Kidney epithelial cell (primary cell): Measurements from ENCODE around the gene ANGPT4. TPM values are rescaled to one million over a fixed set of nuclear protein-coding genes. Genes with fewer than 3 reads are reported as not detected.
"Not testable (repeated sequence)": the region's sequence is repeated elsewhere in the genome, so short reads cannot be mapped to it uniquely, and the experiment has no call there.

Source experiments
- DNase-seq: peaks from one replicate; pipeline ENCODE4 v3.0.0-alpha.2; 2010; ENCODE audit warnings: low read depth
- H3K27me3 ChIP-seq: 2 replicates; pipeline ENCODE4 v1.6.0; 2011; ENCODE audit warnings: low read length; ENCODE audit not compliant: control insufficient read depth, insufficient read depth
- H3K36me3 ChIP-seq: 2 replicates; pipeline ENCODE4 v1.5.1; 2011; ENCODE audit warnings: low read length; ENCODE audit not compliant: control insufficient read depth, insufficient read depth
- H3K4me3 ChIP-seq: 2 replicates; pipeline ENCODE4 v1.5.1; 2011; ENCODE audit warnings: low read depth, mild to moderate bottlenecking, control low read depth, low read length
- CTCF ChIP-seq: IDR thresholded peaks from 2 replicates; pipeline ENCODE4 v1.5.1; 2011; ENCODE audit warnings: mild to moderate bottlenecking, moderate library complexity, low read length, control low read depth, inconsistent platforms; ENCODE audit not compliant: insufficient read depth, poor library complexity, severe bottlenecking
- total RNA-seq: library from RNA; depleted of rRNA; stranded (reverse); fragments of >200 nt; gene quantifications from 2 replicates; pipeline ENCODE4 v1.2.3, GENCODE V29; 2015

Gene ANGPT4
- total RNA-seq, 1 donor from 2014 or later: not detected

GRCh38 chr20:856361-856775, 59.8 kb downstream of the ANGPT4 start:
- no peak for TF ChIP-seq CTCF
- Histone ChIP-seq H3K4me3 (no peak overlapping the region), H3K27me3 (no peaks in the 10 kb centered on the region), H3K36me3 (no peaks in the 10 kb centered on the region)
- peak; percentile 90 for DNase-seq

- DNase-seq: no peak
- H3K4me3 ChIP-seq: no peak overlapping the region
Observed at GRCh38 chr20:855466-856360, 60.4 kb downstream of the ANGPT4 start.

DNA sequence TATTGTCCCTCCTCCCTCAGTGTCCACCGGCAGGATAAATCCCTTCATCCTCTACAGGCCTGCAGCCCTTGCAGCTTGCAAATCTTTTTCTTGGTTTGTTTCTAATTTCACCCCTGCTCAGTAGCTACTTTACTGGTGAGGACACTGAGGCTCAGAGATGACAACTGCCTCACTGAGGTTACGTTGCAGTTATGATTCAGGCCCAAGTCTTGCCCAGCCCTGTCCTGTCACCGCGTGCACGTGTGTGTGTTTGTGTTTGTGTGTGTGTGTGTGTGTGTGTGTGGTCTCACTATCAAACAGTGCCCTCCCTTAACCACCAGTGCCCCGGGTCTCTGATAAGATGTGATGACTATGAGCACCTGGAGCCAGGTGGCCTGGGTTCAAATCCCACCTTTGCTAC, 61.5 kb downstream of the ANGPT4 start:
- no peak for DNase-seq
- H3K27me3 ChIP-seq: no peaks in the 10 kb centered on the region
- no peak for TF ChIP-seq CTCF
- no peak overlapping the region for H3K4me3 ChIP-seq
- H3K36me3 ChIP-seq: no peaks in the 10 kb centered on the region

More at GRCh38 chr20:855466-856360, 60.4 kb downstream of the ANGPT4 start:
- no peaks in the 10 kb centered on the region for H3K27me3 ChIP-seq
- H3K36me3 ChIP-seq: no peaks in the 10 kb centered on the region
- no peak for TF ChIP-seq CTCF

DNA sequence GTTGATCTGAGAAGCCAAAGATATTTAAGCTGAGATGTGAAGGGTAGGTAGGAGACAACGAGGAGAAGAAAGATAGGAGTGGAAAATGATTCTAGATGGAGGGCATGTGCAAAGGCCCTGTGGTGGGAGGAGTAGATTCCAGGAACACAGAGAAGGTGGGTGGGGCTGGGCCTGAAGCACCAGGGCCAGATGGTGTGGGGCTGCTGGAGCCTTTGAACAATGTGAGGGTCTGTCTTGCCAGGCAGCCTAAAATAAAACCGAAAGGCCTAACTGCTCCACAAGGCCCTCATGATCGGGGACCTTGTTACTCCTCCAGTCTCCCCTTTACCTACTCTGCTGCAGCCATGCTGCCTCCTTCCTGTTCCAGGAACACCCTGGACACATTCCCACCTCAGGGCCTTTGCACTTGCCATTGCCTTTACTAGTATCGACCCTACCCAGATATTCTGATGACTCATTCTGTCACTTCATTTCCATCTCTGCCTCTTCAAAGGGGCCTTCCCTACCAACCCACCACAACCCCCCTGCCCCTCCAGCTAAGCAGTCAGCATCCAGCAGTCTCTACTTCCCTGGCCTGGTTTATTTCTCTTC, 62.6 kb downstream of the ANGPT4 start:
- no peaks in the 10 kb centered on the region for H3K27me3 ChIP-seq
- H3K36me3 ChIP-seq: no peaks in the 10 kb centered on the region
- no peak for DNase-seq
- no peak for TF ChIP-seq CTCF
- H3K4me3 ChIP-seq: no peak overlapping the region

GRCh38 chr20:848731-849130, 67.4 kb downstream of the ANGPT4 start:
- H3K4me3 ChIP-seq, DNase-seq, H3K27me3 ChIP-seq, H3K36me3 ChIP-seq: not testable (repeated sequence)

GRCh38 chr20:848193-848592, 67.9 kb downstream of the ANGPT4 start:
- Histone ChIP-seq H3K27me3 (peaks cover 3% of the 10 kb centered on the region), H3K36me3 (no peaks in the 10 kb centered on the region), H3K4me3 (no peak overlapping the region)
- no peak for DNase-seq
- no peak for TF ChIP-seq CTCF
